HepG2 (cell line): Measurements from ENCODE around the gene RRBP1. TPM values are rescaled to one million over a fixed set of nuclear protein-coding genes. Genes with fewer than 3 reads are reported as not detected.

Experiments
- ATM ChIP-seq: fragments of 450-650 bp; IDR thresholded peaks from 2 replicates; pipeline ENCODE4 v1.7.1; 2017; ENCODE audit warnings: mild to moderate bottlenecking, borderline replicate concordance
- SRSF4 ChIP-seq: fragments of 200-400 bp; formaldehyde crosslinking; IDR thresholded peaks from one replicate; pipeline ENCODE4 v1.6.1; 2018; ENCODE audit warnings: mild to moderate bottlenecking, low read depth, low read length, moderate library complexity; ENCODE audit not compliant: poor library complexity, severe bottlenecking
- THRA ChIP-seq: sonication (generic); formaldehyde crosslinking; IDR thresholded peaks from 2 replicates; pipeline ENCODE4 v1.4.0; 2020; ENCODE audit warnings: missing genetic modification reagents, borderline replicate concordance
- ZBTB40 ChIP-seq, 2 experiments: fragments of 450-650 bp in 1 of 2; sonication (generic) in 1 of 2; formaldehyde crosslinking in 1 of 2; IDR thresholded peaks; 2 replicates each; pipeline versions ENCODE4 v1.6.1 to v1.8.0; 2016 to 2022; ENCODE audit warnings: antibody characterized with exemption in 1 of 2, mild to moderate bottlenecking in 1 of 2, missing genetic modification reagents in 1 of 2
- ZNF263 ChIP-seq: sonication (generic); formaldehyde crosslinking; IDR thresholded peaks from 2 replicates; pipeline ENCODE4 v1.4.0; 2020; ENCODE audit warnings: missing genetic modification reagents
- polyA plus RNA-seq, 8 experiments: library from polyadenylated mRNA; depleted of rRNA in 3 of 8; stranded (reverse) in 7 of 8; unstranded in 1 of 8; fragments of >200 nt; fragmentation: Illumina TruSeq in 4 of 8; extraction: Trizol in 4 of 8; gene quantifications; 2 replicates each; pipeline versions ENCODE4 v1.2.1 to v1.2.3, GENCODE V29; 2011 to 2016; ENCODE audit warnings: low read depth in 4 of 8, missing spikeins in 1 of 8, mixed read lengths in 1 of 8; ENCODE audit not compliant: insufficient read depth in 1 of 8
- total RNA-seq, 5 experiments: library from RNA; depleted of rRNA; stranded (reverse); fragments of >200 nt; fragmentation: Illumina TruSeq; extraction: Trizol; gene quantifications; 2 replicates each; pipeline ENCODE4 v1.2.3, GENCODE V29; 2016; ENCODE audit warnings: low read depth in 1 of 5

The RRBP1 gene
- total and polyA plus RNA-seq, 2 of the 13 experiments (the other 11 are each of a cell fraction or from before 2014, with no cell fraction given) = 150 to 222 TPM

GRCh38 chr20:17645010-17645409 lies 37.0 kb downstream of the RRBP1 start (continued):
- TF ChIP-seq ZBTB40 (IDR thresholded peaks at IDR 0.05) (no peak), ZBTB40 (CRISPR knock-in tag; IDR thresholded peaks at IDR 0.05) (peak; percentile 72; the same call in 1 of the 2 replicates), ATM (no peak), THRA (CRISPR knock-in tag) (no peak), ZNF263 (CRISPR knock-in tag) (0 out of 2 replicates have a peak, but pooled peaks have one; percentile 41), SRSF4 (no peak)
